ENCODE measurements around the gene HECTD3.
"Not testable (repeated sequence)": the region's sequence is repeated elsewhere in the genome, so short reads cannot be mapped to it uniquely, and the experiment has no call there.

The HECTD3 gene

DNA sequence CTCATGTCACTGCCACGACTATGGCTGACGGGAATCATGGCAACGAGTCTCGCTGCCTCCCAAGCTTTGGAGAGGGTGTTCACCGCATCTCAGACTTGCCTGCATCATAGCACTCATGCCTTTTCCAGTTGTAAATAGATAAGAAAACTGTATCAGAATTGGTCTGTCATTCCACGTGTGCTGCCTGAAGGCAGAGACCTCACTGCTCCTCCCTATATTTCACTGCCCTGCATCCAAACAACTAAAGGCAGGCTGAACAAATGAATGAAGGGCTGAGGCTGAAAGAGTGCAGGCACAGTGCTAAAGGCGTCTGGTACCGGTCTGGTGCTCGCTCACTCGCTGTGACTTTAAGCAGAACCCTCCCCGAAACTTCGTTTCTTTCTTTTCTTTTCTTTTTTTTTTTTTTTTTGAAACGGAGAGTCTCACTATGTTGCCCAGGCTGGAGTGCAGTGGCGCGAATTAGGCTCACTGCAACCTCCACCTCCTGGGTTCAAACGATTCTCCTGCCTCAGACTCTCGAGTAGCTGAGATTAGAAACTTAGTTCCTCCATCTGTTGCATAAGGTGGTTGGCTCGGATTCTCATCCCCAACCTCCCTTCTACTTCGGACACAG is 25.3 kb downstream of the HECTD3 start:
- DNase-seq = no peak

DNA sequence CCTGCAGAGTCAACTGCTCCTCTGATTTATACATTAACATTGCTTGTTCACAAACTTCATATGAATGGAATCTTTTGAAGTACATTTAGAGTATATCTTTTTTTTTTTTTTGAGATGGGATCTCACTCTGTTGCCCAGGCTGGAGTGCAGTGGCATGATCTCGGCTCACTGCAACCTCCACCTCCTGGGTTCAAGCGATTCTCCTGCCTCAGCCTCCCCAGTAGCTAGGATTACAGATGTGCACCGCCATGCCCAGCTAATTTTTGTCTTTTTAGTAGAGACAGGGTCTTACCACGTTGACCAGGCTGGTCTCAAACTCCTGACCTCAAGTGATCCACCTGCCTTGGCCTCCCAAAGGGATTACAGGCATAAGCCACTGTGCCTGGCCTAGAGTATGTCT is 33.8 kb downstream of the HECTD3 start:
- not testable (repeated sequence) for DNase-seq

DNA sequence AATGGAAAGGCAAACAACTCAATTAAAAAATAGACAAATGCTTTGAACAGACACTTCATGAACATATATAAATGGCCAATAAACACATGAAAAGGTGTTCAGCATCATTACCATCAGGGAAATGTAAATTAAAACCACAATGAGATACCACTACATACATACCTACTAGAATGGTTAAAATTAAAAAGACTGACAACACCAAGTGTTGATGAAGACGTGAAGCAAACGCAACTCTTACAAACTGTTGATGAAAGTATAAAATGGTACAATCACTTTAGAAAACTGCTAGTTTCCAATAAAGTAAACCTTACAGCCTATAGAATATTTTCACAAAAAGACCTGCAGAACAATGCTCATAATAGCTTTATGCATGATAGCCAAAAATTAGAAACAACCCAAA is 34.9 kb downstream of the HECTD3 start:
- DNase-seq = no peak

DNA sequence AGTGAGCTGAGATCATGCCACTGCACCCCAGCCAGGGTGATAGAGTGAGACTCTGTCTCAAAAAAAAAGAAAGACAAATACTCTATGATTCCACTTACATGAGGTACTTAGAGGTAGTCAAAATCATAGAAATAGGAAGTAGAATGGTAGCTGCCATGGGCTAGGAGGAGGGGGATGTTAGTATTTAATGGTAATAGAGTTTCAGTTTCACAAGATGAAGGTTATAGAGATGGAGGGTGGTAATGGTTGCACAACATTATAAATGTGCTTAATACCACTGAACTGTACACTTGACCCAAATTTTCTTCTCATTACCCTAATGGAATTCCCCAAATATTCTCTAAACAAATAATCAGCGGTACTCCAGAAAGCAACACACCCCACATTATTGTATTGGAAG is 37.5 kb downstream of the HECTD3 start:
- no peak for DNase-seq

DNA sequence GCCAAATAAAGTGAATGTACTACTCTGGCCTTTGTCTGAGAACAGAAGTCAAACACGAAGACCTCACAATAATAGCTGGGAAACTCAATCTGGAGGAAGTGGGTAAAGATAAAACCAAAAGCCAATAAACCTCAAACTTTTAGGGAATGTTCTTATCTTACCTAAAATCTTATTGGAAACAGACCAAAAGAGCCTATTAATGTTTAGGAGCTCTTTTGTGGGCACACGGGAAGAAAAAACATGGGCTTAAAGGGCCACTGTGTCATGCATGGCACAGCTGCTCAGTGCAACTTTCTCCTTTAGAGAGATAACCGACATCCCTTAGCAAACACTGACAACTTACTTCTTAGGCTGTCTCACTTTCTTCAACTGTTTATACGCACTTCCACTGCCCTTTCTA is 40.8 kb downstream of the HECTD3 start:
- DNase-seq = no peak

DNA sequence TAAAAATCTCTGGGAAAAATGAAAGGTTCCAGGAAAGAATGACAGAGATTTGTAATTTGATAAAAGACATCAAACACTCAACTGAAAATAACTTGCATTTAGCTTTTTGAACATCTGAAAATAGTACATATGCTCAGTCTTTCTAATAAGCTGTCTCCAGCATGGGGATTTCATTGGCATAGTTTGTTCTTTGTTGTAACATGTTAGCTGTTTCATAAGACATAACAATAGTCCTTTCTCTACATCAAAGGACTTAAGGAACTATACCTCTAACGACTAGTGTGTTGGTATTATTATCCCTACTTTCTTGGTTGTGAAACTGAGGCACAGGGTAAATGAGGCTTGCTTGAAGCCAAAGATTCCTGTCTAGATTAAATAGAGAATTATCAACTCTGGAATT is 46.7 kb downstream of the HECTD3 start:
- no peak for DNase-seq

DNA sequence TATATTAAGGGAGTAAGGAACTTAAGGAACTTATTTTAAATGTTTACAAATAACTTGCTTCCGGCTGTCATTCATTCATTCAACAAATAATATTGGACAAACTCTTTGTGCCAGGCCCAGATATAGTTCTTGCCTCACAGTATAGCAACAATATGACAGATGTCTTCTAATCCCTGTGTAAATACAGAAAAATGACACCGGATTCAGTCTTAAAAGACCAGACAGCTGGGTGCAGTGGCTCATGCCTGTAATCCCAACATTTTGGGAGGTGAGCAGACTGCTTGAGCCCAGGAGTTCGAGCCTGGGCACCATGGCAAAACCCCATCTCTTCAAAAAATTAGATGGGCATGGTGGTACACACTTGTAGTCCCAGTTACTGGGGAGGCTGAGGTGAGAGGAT is 48.4 kb downstream of the HECTD3 start:
- no peak for DNase-seq

DNA sequence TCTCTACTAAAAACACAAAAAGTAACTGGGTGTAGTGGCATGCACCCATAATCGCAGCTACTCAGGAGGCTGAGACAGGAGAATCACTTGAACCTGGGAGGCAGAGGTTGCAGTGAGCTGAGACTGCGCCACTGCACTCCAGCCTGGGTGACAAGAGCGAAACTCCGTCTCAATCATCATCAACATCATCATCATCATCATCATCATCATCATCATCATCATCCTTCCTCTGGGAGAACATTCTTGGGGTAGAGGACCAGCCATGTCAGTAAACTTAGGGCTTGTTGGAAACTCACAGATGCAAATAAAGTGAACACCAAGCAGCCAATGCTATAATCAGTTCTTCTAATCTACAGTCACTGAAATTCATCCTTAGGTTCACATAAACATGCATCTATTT is 49.1 kb downstream of the HECTD3 start:
- not testable (repeated sequence) for DNase-seq

DNA sequence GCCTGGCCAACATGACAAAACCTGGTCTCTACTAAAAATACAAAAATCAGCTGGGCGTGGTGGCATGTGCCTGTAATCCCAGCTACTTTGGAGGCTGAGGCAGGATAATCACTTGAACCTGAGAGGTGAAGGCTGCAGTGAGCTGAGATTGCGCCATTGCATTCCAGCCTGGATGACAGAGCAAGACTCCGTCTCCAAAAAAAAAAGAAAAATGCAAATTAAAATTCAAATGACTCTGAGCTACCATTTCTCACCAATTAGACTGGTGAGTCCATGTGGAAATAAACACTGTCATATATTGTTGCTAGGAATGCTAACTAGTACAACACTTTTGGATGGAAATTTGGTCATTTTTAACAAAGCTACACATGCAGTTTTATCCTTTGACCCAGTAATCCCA is 53.6 kb downstream of the HECTD3 start:
- not testable (repeated sequence) for DNase-seq

DNA sequence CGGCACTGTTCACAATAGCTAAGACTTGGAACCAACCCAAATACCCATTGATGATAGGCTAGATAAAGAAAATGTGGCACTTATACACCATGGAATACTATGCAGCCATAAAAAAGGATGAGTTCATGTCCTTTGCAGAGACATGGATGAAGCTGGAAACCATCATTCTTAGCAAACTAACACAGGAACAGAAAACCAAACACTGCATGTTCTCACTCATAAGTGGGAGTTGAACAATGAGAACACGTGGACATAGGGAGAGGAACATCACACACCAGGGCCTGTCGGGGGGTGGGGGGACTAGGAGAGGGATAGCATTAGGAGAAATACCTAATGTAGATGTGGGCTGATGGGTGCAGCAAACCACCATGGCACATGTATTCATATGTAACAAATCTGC is 55.0 kb downstream of the HECTD3 start:
- DNase-seq = not testable (repeated sequence)

Measured in stimulated activated CD4-positive, alpha-beta T cell treated with anti-CD3 and anti-CD28 coated beads, Interleukin-12 subunit alpha, Interleukin-12 subunit beta, amount 100 ng/mL, for 4 hours (primary cell).